ENCODE measurements around the gene DMKN.

The DMKN gene

GRCh38 chr19:35555301-35556005 lies 42.0 kb upstream of the DMKN start:
- no peaks in the 10 kb centered on the region for H3K79me2 ChIP-seq (ENCODE audit: control insufficient read depth, low read length)
- H3K9me3 ChIP-seq (ENCODE audit: control insufficient read depth, insufficient read depth, low read length): no peaks in the 10 kb centered on the region
- TF ChIP-seq EZH2phosphoT487 (IDR thresholded peaks at IDR 0.05; ENCODE audit: borderline replicate concordance, low read length) (no peak), CTCF (IDR thresholded peaks at IDR 0.05; ENCODE audit: low read depth, low read length, poor library complexity, severe bottlenecking) (peak; percentile 41)

GRCh38 chr19:35554076-35554475 lies 40.6 kb upstream of the DMKN start:
- H3K27ac ChIP-seq (ENCODE audit: low read depth, low read length): no peak overlapping the region
- H3F3A ChIP-seq (ENCODE audit: control insufficient read depth, insufficient read depth): no peaks in the 10 kb centered on the region
- no peak for TF ChIP-seq EZH2phosphoT487 (IDR thresholded peaks at IDR 0.05; ENCODE audit: borderline replicate concordance, low read length)
- TF ChIP-seq CTCF (IDR thresholded peaks at IDR 0.05; ENCODE audit: low read depth, low read length, poor library complexity, severe bottlenecking): no peak
- no peak overlapping the region for H3K4me3 ChIP-seq (ENCODE audit: low read length)
- H3K9me3 ChIP-seq (ENCODE audit: control insufficient read depth, insufficient read depth, low read length): no peaks in the 10 kb centered on the region
- H3K79me2 ChIP-seq (ENCODE audit: control insufficient read depth, low read length): no peaks in the 10 kb centered on the region
- peaks cover 4% of the 10 kb centered on the region for H3K27me3 ChIP-seq (ENCODE audit: control insufficient read depth, low read length)
- H4K20me1 ChIP-seq (ENCODE audit: control insufficient read depth, insufficient read depth, low read depth, low read length): no peaks in the 10 kb centered on the region
- no peak overlapping the region for H3K4me2 ChIP-seq (ENCODE audit: low read length)
- 0 out of 2 replicates have a peak, but pooled peaks cover 3% of the 10 kb centered on the region for H3K36me3 ChIP-seq (ENCODE audit: control insufficient read depth, low read length)
- no peaks in the 10 kb centered on the region for H3K9me2 ChIP-seq (replicated peaks; ENCODE audit: control insufficient read depth, low read length)
- peaks cover 6% of the 10 kb centered on the region for H3K4me1 ChIP-seq (ENCODE audit: control insufficient read depth, low read length)

More at GRCh38 chr19:35555301-35556005, 42.0 kb upstream of the DMKN start:
- no peaks in the 10 kb centered on the region for H3K9me2 ChIP-seq (replicated peaks; ENCODE audit: control insufficient read depth, low read length)
- H3K4me3 ChIP-seq (ENCODE audit: low read length): no peak overlapping the region
- H3F3A ChIP-seq (ENCODE audit: control insufficient read depth, insufficient read depth): no peaks in the 10 kb centered on the region
- H3K4me2 ChIP-seq (ENCODE audit: low read length): no peak overlapping the region
- peaks cover 14% of the 10 kb centered on the region for H3K27me3 ChIP-seq (ENCODE audit: control insufficient read depth, low read length)
- peaks cover 11% of the 10 kb centered on the region for H3K4me1 ChIP-seq (ENCODE audit: control insufficient read depth, low read length)
- H3K36me3 ChIP-seq (ENCODE audit: control insufficient read depth, low read length): no peaks in the 10 kb centered on the region
- H4K20me1 ChIP-seq (ENCODE audit: control insufficient read depth, insufficient read depth, low read depth, low read length): no peaks in the 10 kb centered on the region; the same call in 1 of the 2 replicates
- H3K27ac ChIP-seq (ENCODE audit: low read depth, low read length): no peak overlapping the region

GRCh38 chr19:35553385-35554000 lies 40.0 kb upstream of the DMKN start:
- Histone ChIP-seq H3K9me2 (replicated peaks; ENCODE audit: control insufficient read depth, low read length) (no peaks in the 10 kb centered on the region), H3K79me2 (ENCODE audit: control insufficient read depth, low read length) (no peaks in the 10 kb centered on the region), H3K4me3 (ENCODE audit: low read length) (no peak overlapping the region), H3K27me3 (ENCODE audit: control insufficient read depth, low read length) (no peaks in the 10 kb centered on the region), H3K27ac (ENCODE audit: low read depth, low read length) (no peak overlapping the region), H3K4me2 (ENCODE audit: low read length) (no peak overlapping the region), H3F3A (ENCODE audit: control insufficient read depth, insufficient read depth) (no peaks in the 10 kb centered on the region), H3K9me3 (ENCODE audit: control insufficient read depth, insufficient read depth, low read length) (no peaks in the 10 kb centered on the region), H3K4me1 (ENCODE audit: control insufficient read depth, low read length) (0 out of 2 replicates have a peak, but pooled peaks cover under 1% of the 10 kb centered on the region), H3K36me3 (ENCODE audit: control insufficient read depth, low read length) (0 out of 2 replicates have a peak, but pooled peaks cover 3% of the 10 kb centered on the region), H4K20me1 (ENCODE audit: control insufficient read depth, insufficient read depth, low read depth, low read length) (no peaks in the 10 kb centered on the region)
- TF ChIP-seq EZH2phosphoT487 (IDR thresholded peaks at IDR 0.05; ENCODE audit: borderline replicate concordance, low read length) (no peak), CTCF (IDR thresholded peaks at IDR 0.05; ENCODE audit: low read depth, low read length, poor library complexity, severe bottlenecking) (no peak)

Measured in DOHH2 (cell line).